Spleen (tissue), 11 donors: Measurements from ENCODE around the gene SLC5A9. TPM values are rescaled to one million over a fixed set of nuclear protein-coding genes. Genes with fewer than 3 reads are reported as not detected.
"Not testable (repeated sequence)": the region's sequence is repeated elsewhere in the genome, so short reads cannot be mapped to it uniquely, and the experiment has no call there.

Experiments
- DNase-seq: peaks from one replicate; pipeline ENCODE4 v3.0.0-alpha.2; 2020
- H3K27ac ChIP-seq, 8 donors: fragments of 200-600 bp; sonication (generic) in 7 of 8; 1 replicate in 4 of 8; 2 replicates in 4 of 8; pipeline versions ENCODE4 v1.5.0 to v1.8.0; 2016 to 2021; ENCODE audit warnings: inconsistent platforms in 4 of 8, mild to moderate bottlenecking in 4 of 8, moderate library complexity in 1 of 8
- H3K27me3 ChIP-seq, 7 donors: fragments of 200-600 bp; sonication (generic) in 6 of 7; replicated peaks in 1 of 7; 1 replicate in 4 of 7; 2 replicates in 3 of 7; pipeline versions ENCODE4 v1.5.0 to v1.8.0; 2016 to 2021; ENCODE audit warnings: inconsistent platforms in 3 of 7, mild to moderate bottlenecking in 1 of 7
- H3K36me3 ChIP-seq, 6 donors: fragments of 200-600 bp; sonication (generic) in 5 of 6; 1 replicate in 4 of 6; 2 replicates in 2 of 6; pipeline versions ENCODE4 v1.5.0 to v1.8.0; 2016 to 2021; ENCODE audit warnings: inconsistent platforms in 2 of 6
- H3K4me1 ChIP-seq, 6 donors: fragments of 200-600 bp; sonication (generic) in 5 of 6; 1 replicate in 3 of 6; 2 replicates in 3 of 6; pipeline versions ENCODE4 v1.5.0 to v1.8.0; 2016 to 2021; ENCODE audit warnings: inconsistent platforms in 3 of 6
- H3K4me3 ChIP-seq, 8 donors: fragments of 200-600 bp; sonication (generic) in 7 of 8; 1 replicate in 4 of 8; 2 replicates in 4 of 8; pipeline versions ENCODE4 v1.5.0 to v1.8.0; 2016 to 2021; ENCODE audit warnings: inconsistent platforms in 4 of 8, mild to moderate bottlenecking in 4 of 8, moderate library complexity in 2 of 8
- H3K9me3 ChIP-seq, 8 donors: fragments of 200-600 bp; sonication (generic) in 7 of 8; 1 replicate in 4 of 8; 2 replicates in 4 of 8; pipeline versions ENCODE4 v1.5.0 to v1.8.0; 2016 to 2021; ENCODE audit warnings: inconsistent platforms in 4 of 8
- CTCF ChIP-seq, 11 experiments: fragments of 200-600 bp in 7 of 11; fragments of 450-650 bp in 4 of 11; sonication (generic) in 4 of 11; IDR thresholded peaks in 8 of 11; conservative IDR thresholded peaks in 3 of 11; 1 replicate in 7 of 11; 2 replicates in 4 of 11; pipeline versions ENCODE4 v1.4.0 to v1.8.0; 2016 to 2021; ENCODE audit warnings: antibody characterized with exemption in 11 of 11, inconsistent platforms in 4 of 11, mild to moderate bottlenecking in 1 of 11
- POLR2A ChIP-seq, 3 donors: fragments of 450-650 bp; IDR thresholded peaks; one replicate each; pipeline ENCODE4 v1.5.1; 2017; ENCODE audit warnings: antibody characterized with exemption in 3 of 3, mild to moderate bottlenecking in 1 of 3
- POLR2AphosphoS5 ChIP-seq, 3 donors: sonication (generic); formaldehyde crosslinking; IDR thresholded peaks; one replicate each; pipeline ENCODE4 v1.5.1; 2017; ENCODE audit warnings: antibody characterized with exemption in 3 of 3
- WGBS, 5 donors: extraction: QIAGEN DNeasy Blood & Tissue Kit in 3 of 5; methylation state at CpG; one replicate each; pipeline versions ENCODE4 v1.1.5 to v1.1.7; 2013 to 2018; 5-methylcytosine and 5-hydroxymethylcytosine counted together
- intact Hi-C: fragments of 100-400 bp; cut with DNase I; formaldehyde crosslinking; loops from one replicate; pipeline ENCODE4 v1.15.0; 2023; ENCODE audit warnings: low total_unique reads
- polyA plus RNA-seq, 3 donors: library from polyadenylated mRNA; stranded (reverse); fragments of 200-250 nt; gene quantifications; one replicate each; pipeline ENCODE4 v1.2.1, GENCODE V29; 2013
- total RNA-seq, 7 donors: library from RNA; depleted of rRNA in 3 of 7; stranded (reverse); fragments of >200 nt in 3 of 7; fragmentation: NEBNext Ultra II Directional in 4 of 7; extraction: Animal tissue kit (Norgen Biotek cat#: 25700) in 4 of 7; gene quantifications; one replicate each; pipeline versions ENCODE4 v1.1.0 to v1.2.1, GENCODE V29; 2016 to 2021
- donor health status: healthy with polysubstance abuse.
- donor health status: DM: no; HTN: no; CAD: no; lungs with moderate emphysema.
- donor health status: DM: no; HTN: no; CAD: no.
- donor health status: Bipolar disorder and iron deficiency.
- donor health status: healthy.
- donor health status: DM: no; HTN: no; CAD: no.
- donor health status: DM: yes; HTN: yes; CAD: no.

Gene SLC5A9
- total and polyA plus RNA-seq, 10 donors = 0.51 to 2.1 (median 0.90) TPM

GRCh38 chr1:48207131-48207530 is 15.4 kb upstream of the SLC5A9 start:
- DNase-seq = no peak
- Histone ChIP-seq H3K4me1 (no peaks in the 10 kb centered on the region), H3K9me3 (no peaks in the 10 kb centered on the region), H3K27ac (no peak overlapping the region), H3K4me3 (no peak overlapping the region), H3K27me3 (no peaks in the 10 kb centered on the region), H3K36me3 (no peaks in the 10 kb centered on the region)
- 49 to 93% (median 76%) methylated on average over 1 to 3 of the region's 3 CpGs for WGBS, 5 donors
- intact Hi-C loops = no loop called here
- TF ChIP-seq POLR2AphosphoS5 (IDR thresholded peaks at IDR 0.05) = no peak
- no peak for TF ChIP-seq POLR2A (IDR thresholded peaks at IDR 0.05)
- no peak for TF ChIP-seq CTCF (IDR thresholded peaks at IDR 0.05 in 8 of 11, conservative IDR thresholded peaks at IDR 0.05 in 3 of 11)

GRCh38 chr1:48207536-48208075 is 14.9 kb upstream of the SLC5A9 start:
- H3K9me3 ChIP-seq = no peaks in the 10 kb centered on the region
- H3K36me3 ChIP-seq = no peaks in the 10 kb centered on the region
- intact Hi-C loops = no loop called here
- H3K27ac ChIP-seq = no peak overlapping the region
- no peak overlapping the region for H3K4me3 ChIP-seq
- no peak for DNase-seq
- WGBS, 5 donors = 61 to 100% (median 89%) methylated on average over 2 to 3 of the region's 3 CpGs
- no peak for TF ChIP-seq POLR2AphosphoS5 (IDR thresholded peaks at IDR 0.05)
- TF ChIP-seq POLR2A (IDR thresholded peaks at IDR 0.05) = no peak
- TF ChIP-seq CTCF (IDR thresholded peaks at IDR 0.05 in 8 of 11, conservative IDR thresholded peaks at IDR 0.05 in 3 of 11) = no peak
- no peaks in the 10 kb centered on the region for H3K4me1 ChIP-seq
- no peaks in the 10 kb centered on the region for H3K27me3 ChIP-seq

GRCh38 chr1:48208251-48208650 is 14.3 kb upstream of the SLC5A9 start:
- no peaks in the 10 kb centered on the region for H3K9me3 ChIP-seq
- H3K27me3 ChIP-seq = no peaks in the 10 kb centered on the region
- H3K27ac ChIP-seq = no peak overlapping the region
- H3K4me3 ChIP-seq = no peak overlapping the region
- H3K36me3 ChIP-seq = no peaks in the 10 kb centered on the region
- intact Hi-C loops = no loop called here
- DNase-seq = no peak
- no peak for TF ChIP-seq CTCF (IDR thresholded peaks at IDR 0.05 in 8 of 11, conservative IDR thresholded peaks at IDR 0.05 in 3 of 11)
- TF ChIP-seq POLR2AphosphoS5 (IDR thresholded peaks at IDR 0.05) = no peak
- no peak for TF ChIP-seq POLR2A (IDR thresholded peaks at IDR 0.05)
- 88 to 96% (median 90%) methylated on average over 12 of the region's 12 CpGs for WGBS, 5 donors
- no peaks in the 10 kb centered on the region for H3K4me1 ChIP-seq

GRCh38 chr1:48208652-48209051 is 13.9 kb upstream of the SLC5A9 start:
- intact Hi-C loops = no loop called here
- Histone ChIP-seq H3K4me1 (no peaks in the 10 kb centered on the region), H3K27ac (no peak overlapping the region), H3K4me3 (no peak overlapping the region), H3K36me3 (no peaks in the 10 kb centered on the region), H3K9me3 (no peaks in the 10 kb centered on the region), H3K27me3 (no peaks in the 10 kb centered on the region)
- DNase-seq = no peak
- WGBS, 5 donors = 90 to 97% (median 94%) methylated on average over 4 of the region's 4 CpGs
- TF ChIP-seq CTCF (IDR thresholded peaks at IDR 0.05 in 8 of 11, conservative IDR thresholded peaks at IDR 0.05 in 3 of 11) = no peak
- no peak for TF ChIP-seq POLR2A (IDR thresholded peaks at IDR 0.05)
- no peak for TF ChIP-seq POLR2AphosphoS5 (IDR thresholded peaks at IDR 0.05)

GRCh38 chr1:48213462-48213861 is 9.1 kb upstream of the SLC5A9 start:
- H3K4me3 ChIP-seq, DNase-seq, H3K36me3 ChIP-seq, intact Hi-C loops, H3K9me3 ChIP-seq, H3K27ac ChIP-seq, H3K27me3 ChIP-seq: not testable (repeated sequence)
- H3K4me1 ChIP-seq = peaks cover 0 to 10% (median 0%) of the 10 kb centered on the region in 6 donors
- WGBS, 5 donors = 76 to 93% (median 81%) methylated on average over 8 of the region's 8 CpGs

GRCh38 chr1:48214366-48214765 is 8.2 kb upstream of the SLC5A9 start:
- intact Hi-C loops = not testable (repeated sequence)
- H3K27ac ChIP-seq = peak overlapping the region in 5 of 8 donors; percentile 13 to 55 (median 27)

More at GRCh38 chr1:48214366-48214765, 8.2 kb upstream of the SLC5A9 start:
- not testable (repeated sequence) for H3K4me3 ChIP-seq, H3K36me3 ChIP-seq, H3K27me3 ChIP-seq, H3K9me3 ChIP-seq, DNase-seq
- H3K4me1 ChIP-seq = peaks cover 0 to 10% (median 0%) of the 10 kb centered on the region in 6 donors
- WGBS, 5 donors = 69 to 86% (median 81%) methylated on average over 5 to 6 of the region's 6 CpGs
